HG03045 (cell line): ENCODE measurements around the gene APBB2.

Experiments
- ATAC-seq: cut with Tn5 transposase; IDR thresholded peaks from one replicate; pipeline ENCODE4 v1.9.1; 2021; ENCODE audit warnings: mild to moderate bottlenecking, moderate library complexity; ENCODE audit not compliant: unreplicated experiment

Gene APBB2

GRCh38 chr4:41214136-41214824 lies at the start of gene APBB2:
TSS of gene APBB2 (minus strand) at chr4:41214542. CDS start at chr4:41033254, 181,288 bp downstream.
- peak; percentile 60 for ATAC-seq

- ATAC-seq: no peak
Measured at GRCh38 chr4:41262198-41262597, 47.9 kb upstream of the APBB2 start.

GRCh38 chr4:41260116-41260733 lies 45.9 kb upstream of the APBB2 start:
- no peak for ATAC-seq

- ATAC-seq: no peak
Measured at GRCh38 chr4:41258783-41259182, 44.4 kb upstream of the APBB2 start.

DNA sequence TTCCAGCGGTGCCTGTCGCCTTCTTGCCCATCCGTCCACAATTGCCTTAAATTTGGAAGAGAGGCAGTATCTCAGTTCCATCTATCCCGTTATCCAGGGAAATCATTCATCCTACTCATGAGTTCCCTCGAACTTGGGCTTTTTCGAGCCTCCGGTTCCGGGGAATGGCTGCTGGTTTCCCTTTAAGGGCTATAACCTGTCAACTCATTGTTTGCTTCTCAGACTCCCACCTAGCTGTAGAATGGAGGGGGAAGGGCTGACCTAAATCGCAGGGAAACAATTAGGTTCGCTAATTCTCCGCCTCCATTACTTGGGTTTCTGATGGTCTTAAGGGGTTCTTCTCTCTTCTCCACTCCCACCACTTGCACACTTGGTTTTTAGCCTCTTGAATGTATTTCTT lies 43.6 kb upstream of the APBB2 start:
- no peak for ATAC-seq

DNA sequence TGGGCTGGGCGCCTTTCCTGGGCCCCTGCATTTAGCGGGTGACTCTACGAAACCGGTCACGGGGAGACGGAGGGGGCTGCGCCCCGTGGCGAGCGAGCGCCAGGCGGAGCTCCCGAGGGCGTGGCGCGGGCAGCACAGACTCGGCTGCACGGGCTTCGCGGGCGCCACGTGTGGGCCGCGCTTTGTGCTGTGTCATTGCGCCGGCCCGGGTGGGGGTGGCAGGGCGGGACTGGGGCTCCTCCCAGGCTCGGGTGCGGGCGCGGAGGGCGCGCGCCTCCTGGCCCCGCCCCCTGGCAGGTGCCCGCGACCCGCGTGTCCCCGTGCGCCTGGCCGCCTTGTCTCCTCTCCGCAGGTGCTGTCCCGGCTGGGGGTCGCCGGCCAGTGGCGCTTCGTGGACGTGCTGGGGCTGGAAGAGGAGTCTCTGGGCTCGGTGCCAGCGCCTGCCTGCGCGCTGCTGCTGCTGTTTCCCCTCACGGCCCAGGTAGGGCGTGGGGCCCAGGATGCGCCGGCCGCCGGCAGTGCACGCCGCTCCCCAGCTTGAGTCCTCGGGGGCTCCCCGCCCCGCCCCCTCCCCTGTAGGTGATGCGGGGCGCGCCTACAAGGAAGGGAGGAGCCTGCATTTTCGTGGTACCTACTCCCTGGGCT lies 43.0 kb upstream of the APBB2 start:
- peak; percentile 77 for ATAC-seq

DNA sequence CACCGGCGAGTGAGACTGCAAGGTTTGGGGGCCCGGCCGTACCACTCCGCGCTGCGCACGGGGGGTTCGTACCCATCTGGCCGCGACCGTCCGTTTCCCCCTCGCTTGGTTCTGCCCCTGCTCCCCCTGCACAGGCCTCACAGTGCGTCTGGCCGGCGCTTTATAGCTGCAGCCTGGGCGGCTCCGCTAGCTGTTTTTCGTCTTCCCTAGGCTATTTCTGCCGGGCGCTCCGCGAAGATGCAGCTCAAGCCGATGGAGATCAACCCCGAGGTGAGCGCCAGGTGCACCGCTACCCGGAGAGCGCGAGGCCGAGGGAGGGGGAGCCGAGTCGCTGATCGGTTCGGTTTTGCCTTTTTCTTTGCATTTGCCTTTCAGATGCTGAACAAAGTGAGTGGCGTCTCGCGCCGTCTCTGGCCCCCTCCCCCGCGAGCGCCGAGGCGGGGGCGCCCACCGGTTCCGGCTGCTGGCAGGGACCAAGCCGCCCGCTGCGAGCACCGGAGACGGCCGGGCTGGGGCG lies 42.5 kb upstream of the APBB2 start, which contains the start of gene UCHL1:
UCHL1 (plus strand) TSS at position 189 of the 517 bp plus-strand sequence; CDS start at position 238, 49 bp downstream.
- peak; percentile 38 for ATAC-seq

DNA sequence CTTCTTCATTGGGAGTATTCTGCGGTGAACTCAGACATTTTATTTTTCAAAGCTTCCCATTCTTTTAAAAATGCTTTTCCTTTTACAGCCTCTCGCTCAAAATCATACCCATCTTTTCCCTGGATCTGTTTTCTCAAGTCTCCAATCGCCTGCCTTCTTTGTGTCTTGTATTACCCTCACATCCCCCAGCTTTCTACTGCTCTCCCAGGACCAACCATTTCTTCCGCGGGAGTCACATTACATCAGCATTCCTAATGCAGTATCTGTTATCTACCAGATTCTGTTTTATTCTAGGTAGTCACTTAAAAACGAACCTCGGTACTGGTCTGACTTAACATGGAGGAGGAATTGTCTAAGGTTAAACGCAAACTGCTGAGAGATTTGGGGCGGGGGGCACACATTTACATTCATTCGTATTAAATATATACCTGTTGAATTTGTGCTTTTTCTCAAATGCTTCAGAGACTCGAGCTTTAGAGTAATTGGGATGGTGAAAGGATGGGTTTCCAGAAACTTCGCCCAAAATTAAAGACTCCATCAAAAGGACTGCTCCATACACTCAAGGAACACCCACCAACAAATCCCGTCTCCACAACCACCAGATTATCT lies 41.9 kb upstream of the APBB2 start:
- no peak for ATAC-seq

GRCh38 chr4:41245983-41246382 lies 31.6 kb upstream of the APBB2 start:
- ATAC-seq: no peak

- no peak for ATAC-seq
Measured at GRCh38 chr4:41241919-41242318, 27.6 kb upstream of the APBB2 start.

GRCh38 chr4:41236508-41236907 lies 22.2 kb upstream of the APBB2 start:
- no peak for ATAC-seq

GRCh38 chr4:41236032-41236431 lies 21.7 kb upstream of the APBB2 start:
- ATAC-seq: no peak

- ATAC-seq: no peak
Measured at GRCh38 chr4:41232856-41233255, 18.5 kb upstream of the APBB2 start.

- ATAC-seq: no peak
Measured at GRCh38 chr4:41232406-41232805, 18.1 kb upstream of the APBB2 start.

DNA sequence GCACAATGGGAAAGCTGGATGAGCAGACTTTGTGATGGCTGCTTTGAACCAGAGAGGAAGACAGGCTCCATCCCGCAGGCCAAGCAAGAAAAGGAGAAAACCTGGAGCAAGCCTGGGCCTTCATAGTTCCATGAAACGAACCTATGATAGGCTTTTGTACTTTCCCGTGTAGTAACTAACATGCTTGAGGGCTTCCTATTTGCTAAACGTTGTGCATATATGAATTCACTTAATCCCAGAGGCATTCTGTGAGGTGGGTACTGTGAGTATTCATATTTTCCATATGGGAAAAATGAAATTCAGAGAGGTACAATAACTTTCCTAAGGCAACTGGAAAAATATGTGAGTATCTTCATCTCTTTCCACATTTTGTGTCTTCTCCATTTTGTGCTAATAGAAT lies 13.6 kb upstream of the APBB2 start:
- no peak for ATAC-seq

DNA sequence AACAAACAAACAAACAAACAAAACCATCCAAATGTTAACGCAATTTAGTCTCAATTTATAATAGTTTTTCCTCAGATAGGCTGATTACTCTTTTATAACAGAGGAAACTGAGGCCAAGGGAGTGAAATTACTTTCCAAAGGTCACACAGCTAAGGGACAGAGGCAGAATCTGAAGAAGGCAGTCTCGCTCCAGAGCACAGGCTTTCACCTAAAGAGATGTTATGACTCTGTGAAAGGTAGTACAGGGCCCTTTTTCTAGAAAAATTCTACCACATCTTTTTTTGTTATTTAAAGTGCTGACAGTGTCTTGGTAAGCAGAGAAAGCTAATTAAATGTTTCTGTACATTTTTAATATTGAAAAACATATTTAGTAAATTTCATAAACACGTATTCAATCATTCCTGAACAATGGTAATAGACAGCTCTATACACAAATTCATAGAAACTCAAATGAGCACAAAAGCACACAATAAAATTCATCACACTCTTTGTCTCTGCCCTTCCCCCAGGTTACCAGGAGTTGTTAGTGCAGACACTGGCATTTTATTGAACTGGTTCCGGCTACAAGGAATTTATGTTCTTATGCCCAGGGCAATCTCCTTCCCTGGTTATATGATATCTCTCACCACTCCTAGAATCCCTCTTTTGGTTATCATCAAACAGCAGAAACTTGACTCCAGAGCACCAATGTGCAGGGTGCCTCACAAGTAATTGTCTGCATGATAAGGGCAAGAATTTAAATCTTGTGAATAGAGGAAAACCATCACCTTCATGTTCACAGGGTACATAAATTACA lies 7.7 kb upstream of the APBB2 start:
- ATAC-seq: no peak

DNA sequence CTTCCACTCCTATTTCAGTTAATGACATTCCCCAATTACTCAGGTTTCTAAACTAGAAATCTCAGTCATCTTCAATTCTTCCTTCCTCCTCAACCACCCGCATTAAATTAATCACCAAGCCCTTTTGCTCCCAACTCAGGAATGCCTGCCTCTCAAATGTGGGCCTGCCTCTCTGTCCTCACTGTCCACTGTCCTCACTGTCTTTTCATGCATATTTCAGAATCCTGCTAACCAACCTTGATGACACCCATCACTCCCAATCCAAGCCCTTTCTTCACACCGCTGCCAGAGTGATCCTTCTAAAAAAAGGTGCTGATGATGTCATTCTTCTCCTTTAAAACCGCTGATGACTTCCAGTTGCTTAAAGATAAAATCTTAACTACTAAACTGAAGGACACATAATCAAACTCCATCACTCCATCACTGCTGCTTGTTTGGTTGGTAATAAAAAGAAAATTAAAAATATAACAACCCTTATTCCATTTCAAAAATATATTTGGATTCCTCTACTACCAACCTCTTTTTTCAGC lies 5.1 kb upstream of the APBB2 start:
- ATAC-seq: no peak

DNA sequence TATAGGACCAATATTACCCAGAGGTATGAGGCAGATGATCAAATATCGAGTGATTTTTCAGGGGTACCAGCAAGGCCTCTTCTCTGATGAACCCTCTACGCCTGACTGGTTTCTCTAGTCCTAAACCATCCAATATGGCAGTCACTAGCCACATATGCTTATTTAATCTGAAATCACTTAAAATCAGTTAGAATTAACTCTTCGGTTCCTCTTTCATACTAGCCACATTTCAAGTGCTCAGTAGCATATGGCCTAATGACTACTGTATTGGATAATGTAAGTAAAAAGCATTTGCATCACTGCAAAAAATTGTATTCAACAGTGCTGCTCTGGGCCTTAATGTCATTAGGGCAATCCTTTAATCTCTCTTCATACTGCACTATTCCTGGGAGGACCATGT lies 4.4 kb upstream of the APBB2 start:
- no peak for ATAC-seq

GRCh38 chr4:41217374-41217773 lies 3.0 kb upstream of the APBB2 start:
- no peak for ATAC-seq

GRCh38 chr4:41217020-41217333 lies 2.6 kb upstream of the APBB2 start:
- ATAC-seq: no peak
